MM.1S (cell line): Measurements from ENCODE around the gene FAM184A.
A peak's percentile ranks its signal among the peaks of the same experiment; 100 is the strongest.

ENCODE experiments used
- DNase-seq: peaks from one replicate; pipeline ENCODE4 v3.0.0-alpha.2; 2015
- H2AFZ ChIP-seq: fragments of 300-600 bp; sonication (generic); 2 replicates; pipeline ENCODE4 v1.6.0; 2016; ENCODE audit warnings: antibody characterized with exemption, low read length
- H3F3A ChIP-seq: fragments of 300-600 bp; sonication (generic); 2 replicates; pipeline ENCODE4 v1.6.1; 2016; ENCODE audit warnings: mild to moderate bottlenecking, antibody characterized with exemption, low read length, moderate library complexity, mixed read lengths; ENCODE audit not compliant: insufficient read depth
- H3K27ac ChIP-seq: fragments of 300-600 bp; sonication (generic); 2 replicates; pipeline ENCODE4 v1.5.1; 2016; ENCODE audit warnings: mild to moderate bottlenecking, low read length
- H3K27me3 ChIP-seq: fragments of 300-600 bp; sonication (generic); replicated peaks from 2 replicates; pipeline ENCODE4 v1.6.0; 2016; ENCODE audit warnings: low read length; ENCODE audit not compliant: insufficient read depth
- H3K36me3 ChIP-seq: fragments of 300-600 bp; sonication (generic); replicated peaks from 2 replicates; pipeline ENCODE4 v1.6.1; 2016; ENCODE audit warnings: mild to moderate bottlenecking, low read length, mixed read lengths; ENCODE audit not compliant: insufficient read depth
- H3K4me1 ChIP-seq: fragments of 300-600 bp; sonication (generic); 2 replicates; pipeline ENCODE4 v1.6.1; 2016; ENCODE audit warnings: low read length, mixed read lengths
- H3K4me2 ChIP-seq: fragments of 300-600 bp; sonication (generic); 2 replicates; pipeline ENCODE4 v1.6.0; 2016; ENCODE audit warnings: low read depth, low read length
- H3K4me3 ChIP-seq: fragments of 300-600 bp; sonication (generic); 2 replicates; pipeline ENCODE4 v1.5.1; 2016; ENCODE audit warnings: low read length, mixed read lengths
- H3K79me2 ChIP-seq: fragments of 300-600 bp; sonication (generic); 2 replicates; pipeline ENCODE4 v1.6.1; 2016; ENCODE audit warnings: mixed run types, low read length, mixed read lengths
- H3K9ac ChIP-seq: fragments of 300-600 bp; sonication (generic); 2 replicates; pipeline ENCODE4 v1.6.1; 2016; ENCODE audit warnings: low read length, mixed read lengths
- H3K9me2 ChIP-seq: fragments of 300-600 bp; sonication (generic); replicated peaks from 2 replicates; pipeline ENCODE4 v1.6.1; 2016; ENCODE audit warnings: mild to moderate bottlenecking, low read length, mixed read lengths; ENCODE audit not compliant: insufficient read depth
- H3K9me3 ChIP-seq: fragments of 300-600 bp; sonication (generic); replicated peaks from 2 replicates; pipeline ENCODE4 v1.6.1; 2016; ENCODE audit warnings: mild to moderate bottlenecking, low read length, mixed read lengths; ENCODE audit not compliant: insufficient read depth
- H4K20me1 ChIP-seq: fragments of 300-600 bp; sonication (generic); 2 replicates; pipeline ENCODE4 v1.6.1; 2016; ENCODE audit warnings: mild to moderate bottlenecking, low read length, moderate library complexity, mixed read lengths; ENCODE audit not compliant: insufficient read depth
- EZH2 ChIP-seq: fragments of 300-600 bp; sonication (generic); optimal IDR thresholded peaks from 2 replicates; pipeline ENCODE3; 2017; ENCODE audit warnings: low read depth, mild to moderate bottlenecking, antibody characterized with exemption, low read length, mixed read lengths
- EZH2phosphoT487 ChIP-seq: fragments of 300-600 bp; sonication (generic); IDR thresholded peaks from 2 replicates; pipeline ENCODE4 v1.6.1; 2018; ENCODE audit warnings: antibody characterized with exemption, low read length
- TF ChIP-seq, protein P1 (sequence below): fragments of 300-600 bp; sonication (generic); IDR thresholded peaks from 2 replicates; pipeline ENCODE4 v1.5.1; 2016; ENCODE audit warnings: antibody characterized with exemption, low read length, mixed read lengths

The FAM184A gene

GRCh38 chr6:118970866-118971265 lies 107.6 kb downstream of the FAM184A start:
- H3K4me1 ChIP-seq = peaks cover 7% of the 10 kb centered on the region
- H3K9me2 ChIP-seq = no peaks in the 10 kb centered on the region
- no peak for DNase-seq
- H3K9ac ChIP-seq = no peak overlapping the region
- H3K4me2 ChIP-seq = no peak overlapping the region
- TF ChIP-seq EZH2phosphoT487 = no peak
- TF ChIP-seq, protein P1, sequence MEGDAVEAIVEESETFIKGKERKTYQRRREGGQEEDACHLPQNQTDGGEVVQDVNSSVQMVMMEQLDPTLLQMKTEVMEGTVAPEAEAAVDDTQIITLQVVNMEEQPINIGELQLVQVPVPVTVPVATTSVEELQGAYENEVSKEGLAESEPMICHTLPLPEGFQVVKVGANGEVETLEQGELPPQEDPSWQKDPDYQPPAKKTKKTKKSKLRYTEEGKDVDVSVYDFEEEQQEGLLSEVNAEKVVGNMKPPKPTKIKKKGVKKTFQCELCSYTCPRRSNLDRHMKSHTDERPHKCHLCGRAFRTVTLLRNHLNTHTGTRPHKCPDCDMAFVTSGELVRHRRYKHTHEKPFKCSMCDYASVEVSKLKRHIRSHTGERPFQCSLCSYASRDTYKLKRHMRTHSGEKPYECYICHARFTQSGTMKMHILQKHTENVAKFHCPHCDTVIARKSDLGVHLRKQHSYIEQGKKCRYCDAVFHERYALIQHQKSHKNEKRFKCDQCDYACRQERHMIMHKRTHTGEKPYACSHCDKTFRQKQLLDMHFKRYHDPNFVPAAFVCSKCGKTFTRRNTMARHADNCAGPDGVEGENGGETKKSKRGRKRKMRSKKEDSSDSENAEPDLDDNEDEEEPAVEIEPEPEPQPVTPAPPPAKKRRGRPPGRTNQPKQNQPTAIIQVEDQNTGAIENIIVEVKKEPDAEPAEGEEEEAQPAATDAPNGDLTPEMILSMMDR = no peak
- no peak overlapping the region for H3K4me3 ChIP-seq
- no peak overlapping the region for H3K27ac ChIP-seq
- no peaks in the 10 kb centered on the region for H3K27me3 ChIP-seq
- H3K36me3 ChIP-seq = no peaks in the 10 kb centered on the region
- no peak overlapping the region for H2AFZ ChIP-seq
- no peaks in the 10 kb centered on the region for H3F3A ChIP-seq
- H3K79me2 ChIP-seq = no peaks in the 10 kb centered on the region
- no peaks in the 10 kb centered on the region for H3K9me3 ChIP-seq
- H4K20me1 ChIP-seq = no peaks in the 10 kb centered on the region

GRCh38 chr6:118968416-118968815 lies 110.0 kb downstream of the FAM184A start:
- no peak for TF ChIP-seq EZH2phosphoT487
- TF ChIP-seq, protein P1 = peak; percentile 36
- Histone ChIP-seq H2AFZ (no peak overlapping the region), H3K4me3 (no peak overlapping the region), H3K4me2 (no peak overlapping the region), H3K9ac (no peak overlapping the region), H4K20me1 (no peaks in the 10 kb centered on the region), H3K4me1 (peaks cover 7% of the 10 kb centered on the region), H3K27me3 (no peaks in the 10 kb centered on the region), H3F3A (no peaks in the 10 kb centered on the region), H3K27ac (no peak overlapping the region), H3K9me3 (no peaks in the 10 kb centered on the region), H3K79me2 (no peaks in the 10 kb centered on the region), H3K36me3 (no peaks in the 10 kb centered on the region), H3K9me2 (no peaks in the 10 kb centered on the region)
- DNase-seq = peak; percentile 36

GRCh38 chr6:118967239-118967638 lies 111.2 kb downstream of the FAM184A start:
- TF ChIP-seq EZH2 (no peak), EZH2phosphoT487 (no peak)
- TF ChIP-seq, protein P1 = no peak
- no peak for DNase-seq
- H3K36me3 ChIP-seq = no peaks in the 10 kb centered on the region

More at GRCh38 chr6:118967239-118967638, 111.2 kb downstream of the FAM184A start:
- Histone ChIP-seq H4K20me1 (no peaks in the 10 kb centered on the region), H3K9ac (no peak overlapping the region), H3K4me1 (peaks cover 7% of the 10 kb centered on the region), H3K79me2 (no peaks in the 10 kb centered on the region), H3K27me3 (no peaks in the 10 kb centered on the region), H3K4me3 (no peak overlapping the region), H3K4me2 (peak overlapping the region; percentile 22; the same call in 1 of the 2 replicates), H3K27ac (no peak overlapping the region), H2AFZ (no peak overlapping the region), H3F3A (no peaks in the 10 kb centered on the region), H3K9me3 (no peaks in the 10 kb centered on the region), H3K9me2 (no peaks in the 10 kb centered on the region)
